GM21825 (cell line): ENCODE data around the gene KRT83.
A peak's percentile ranks its signal among the peaks of the same experiment; 100 is the strongest.

Experiments used
- ATAC-seq: cut with Tn5 transposase; IDR thresholded peaks from one replicate; pipeline ENCODE4 v1.9.1; 2021; ENCODE audit warnings: mild to moderate bottlenecking, moderate library complexity; ENCODE audit not compliant: unreplicated experiment

Gene KRT83

DNA sequence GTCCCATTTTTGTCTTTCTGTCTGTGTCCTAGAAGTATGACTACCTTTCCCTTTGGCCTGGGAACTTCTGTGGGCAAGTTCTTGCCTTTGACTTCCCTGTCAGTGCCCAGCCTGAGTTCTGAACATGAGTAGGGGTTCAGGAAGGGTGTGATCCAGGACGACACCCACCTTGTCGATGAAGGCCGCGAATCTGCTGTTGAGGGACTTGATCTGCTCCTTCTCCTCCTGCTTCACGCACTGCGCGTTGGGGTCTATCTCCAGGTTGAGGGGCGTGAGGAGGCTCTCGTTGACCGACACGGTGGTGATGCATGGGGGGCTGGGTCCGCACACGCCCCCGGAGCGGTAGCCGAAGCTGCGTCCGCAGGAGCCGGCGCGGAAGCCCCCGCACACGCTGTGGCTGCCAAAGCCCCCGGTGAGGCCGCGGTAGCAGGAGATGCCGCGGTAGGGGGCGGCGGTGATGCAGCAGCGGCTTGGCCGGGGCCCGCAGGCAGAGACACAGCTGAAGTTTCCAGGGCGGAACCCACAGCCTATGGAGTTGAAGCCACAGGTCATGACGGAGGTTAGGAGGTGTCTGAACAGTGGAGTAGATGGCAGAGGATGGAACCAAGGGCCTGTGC, at the start of gene KRT83:
KRT83 (minus strand) TSS at position 615 of the 617 bp plus-strand sequence; CDS start at position 552, 63 bp downstream.
- ATAC-seq: no peak

DNA sequence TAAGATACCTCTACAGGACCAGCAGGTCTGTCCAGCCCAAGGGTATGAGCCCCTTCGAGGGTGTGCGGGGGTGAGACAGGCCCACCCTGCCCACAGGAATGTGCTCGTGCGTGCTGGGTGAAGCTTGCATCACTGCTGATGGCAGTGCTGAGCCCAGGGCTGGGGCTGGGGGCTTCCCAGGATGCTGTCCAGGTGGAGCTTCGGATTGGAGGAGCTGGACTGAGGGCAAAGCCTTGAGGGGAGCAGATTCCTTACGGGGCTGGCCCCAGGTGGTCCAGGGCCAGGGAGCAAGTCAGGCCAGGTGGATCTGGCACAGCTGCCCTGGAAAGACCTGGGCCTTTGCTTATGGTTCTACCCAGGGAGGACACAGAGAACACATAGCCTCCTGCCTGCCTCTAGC, 48.6 kb upstream of the KRT83 start:
- no peak for ATAC-seq

- ATAC-seq: no peak
These were observed 48.0 kb upstream of the KRT83 start for GRCh38 chr12:52369211-52369610.

DNA sequence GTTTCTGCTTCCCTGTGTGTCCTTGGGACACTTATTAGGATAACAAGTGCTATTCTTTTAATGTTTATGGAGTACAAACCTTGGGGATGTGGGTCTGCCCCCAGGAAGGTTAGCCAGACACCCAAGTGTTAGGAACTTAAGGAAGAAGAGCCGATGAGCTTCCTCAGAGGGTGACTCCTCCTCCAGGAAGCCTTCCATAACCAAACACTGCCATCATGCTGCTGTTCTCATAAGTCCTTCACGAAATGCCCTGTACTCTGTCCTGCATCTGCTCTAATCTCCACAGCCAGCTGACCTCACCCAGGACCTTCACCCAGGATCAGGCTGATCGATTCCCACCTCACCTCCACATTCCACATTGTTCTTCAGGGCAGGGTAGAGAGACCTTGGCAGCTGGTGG, 47.3 kb upstream of the KRT83 start:
- no peak for ATAC-seq

GRCh38 chr12:52367876-52368275, 46.7 kb upstream of the KRT83 start:
- no peak for ATAC-seq

GRCh38 chr12:52366738-52367485, 45.7 kb upstream of the KRT83 start, which contains the start of gene KRT85:
Gene KRT85 (minus strand): TSS chr12:52367481. CDS start chr12:52367405, 76 bp downstream.
- ATAC-seq: no peak

GRCh38 chr12:52364901-52365489, 43.8 kb upstream of the KRT83 start:
- no peak for ATAC-seq

GRCh38 chr12:52364061-52364460, 42.9 kb upstream of the KRT83 start:
- no peak for ATAC-seq

DNA sequence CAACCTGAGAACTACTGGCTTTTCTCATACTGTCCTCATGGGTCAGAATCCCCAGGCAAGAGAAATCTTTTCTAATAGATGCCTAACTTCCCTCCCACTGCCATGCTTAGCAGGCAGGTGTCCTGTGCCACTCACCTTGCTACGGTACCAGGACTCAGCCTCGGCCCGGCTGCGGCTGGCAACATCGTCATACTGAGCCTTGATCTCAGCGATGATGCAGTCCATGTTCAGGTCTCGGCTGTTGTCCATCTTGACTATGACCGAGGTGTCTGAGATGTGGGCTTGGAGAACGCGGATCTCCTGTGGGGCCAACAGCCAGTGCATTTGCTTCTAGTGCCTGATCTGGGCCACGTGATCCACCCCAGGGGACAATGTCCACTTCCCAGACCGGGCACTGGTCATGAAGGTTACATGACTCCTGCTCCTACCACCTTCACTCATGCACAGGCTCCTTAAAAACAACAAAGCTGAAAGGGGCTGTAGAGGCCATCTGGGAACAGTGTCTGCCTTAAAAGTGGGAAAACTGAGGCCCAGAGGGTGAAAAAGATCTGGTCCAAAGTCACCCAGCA, 42.0 kb upstream of the KRT83 start:
- ATAC-seq: no peak

- no peak for ATAC-seq
These were observed 41.0 kb upstream of the KRT83 start for GRCh38 chr12:52362118-52362726.

DNA sequence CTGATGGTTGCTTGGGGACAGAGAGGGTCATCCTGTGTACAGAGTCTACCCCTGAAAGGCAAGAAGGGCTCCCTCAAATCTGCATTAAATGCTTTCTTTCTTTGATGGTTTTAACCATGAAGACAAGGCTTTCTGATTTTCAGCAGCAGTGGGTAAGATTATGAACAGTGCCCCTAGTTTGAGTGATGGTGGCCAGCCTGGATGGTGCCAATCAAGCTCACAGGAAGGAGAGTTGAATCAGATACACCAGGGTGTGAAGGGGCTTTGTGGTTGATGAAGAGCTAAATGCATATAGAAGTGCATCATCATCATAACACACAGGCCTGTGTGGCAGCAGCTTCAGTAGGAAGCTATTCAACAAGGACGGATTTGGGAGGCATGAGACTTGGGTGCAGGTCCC, 40.4 kb upstream of the KRT83 start:
- no peak for ATAC-seq

DNA sequence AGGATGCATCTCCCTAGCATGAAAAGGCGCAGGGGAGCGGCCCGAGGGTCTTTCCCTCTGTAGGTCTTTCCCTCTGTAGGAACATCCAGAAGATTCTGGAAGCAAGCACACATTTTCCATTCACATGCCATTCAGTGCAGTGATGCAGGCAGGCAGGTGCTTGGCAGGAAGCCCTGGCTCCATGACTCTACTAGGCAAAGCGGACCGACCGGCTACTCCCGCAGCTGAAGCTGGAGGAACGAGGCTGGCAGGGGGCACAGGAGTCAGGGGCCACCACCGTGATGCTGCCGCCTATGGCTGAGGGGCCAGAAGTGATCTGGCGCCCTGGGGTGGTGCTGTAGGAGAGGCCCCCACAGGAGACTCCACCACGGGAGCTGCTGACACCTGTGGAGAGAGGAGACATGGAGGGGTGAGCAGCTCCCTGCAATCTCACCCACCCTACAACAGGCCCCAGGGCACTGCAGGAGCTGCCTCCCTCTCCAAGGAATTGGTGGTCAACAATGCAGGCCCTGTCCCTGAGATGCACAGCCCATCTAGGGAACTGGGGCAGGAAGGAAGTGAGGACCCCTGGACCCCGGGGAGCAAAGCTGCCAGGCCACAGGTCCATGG, 39.6 kb upstream of the KRT83 start:
- no peak for ATAC-seq

GRCh38 chr12:52360106-52360662, 39.0 kb upstream of the KRT83 start:
- no peak for ATAC-seq

DNA sequence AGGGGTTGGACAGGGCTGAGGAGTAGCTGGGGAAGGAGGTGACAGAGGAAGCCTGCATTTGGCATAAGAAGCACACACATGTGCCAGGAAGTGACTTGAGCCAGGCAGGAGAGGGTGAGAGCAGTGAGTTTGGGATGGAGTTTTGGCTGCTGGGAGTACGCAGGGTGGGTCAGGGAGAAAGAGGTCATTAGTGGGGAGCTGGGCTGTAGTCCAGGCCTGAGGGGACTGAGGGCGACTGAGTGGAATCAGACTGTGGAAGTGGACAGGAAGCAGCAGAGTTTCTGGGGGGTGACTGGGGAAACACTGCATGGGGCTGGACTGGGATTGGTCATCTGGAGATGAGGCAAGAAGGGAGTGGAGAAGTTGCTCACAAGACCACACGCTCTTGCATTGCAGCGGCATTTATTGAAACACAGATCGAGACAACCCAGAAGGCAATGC, 38.4 kb upstream of the KRT83 start:
- no peak for ATAC-seq

DNA sequence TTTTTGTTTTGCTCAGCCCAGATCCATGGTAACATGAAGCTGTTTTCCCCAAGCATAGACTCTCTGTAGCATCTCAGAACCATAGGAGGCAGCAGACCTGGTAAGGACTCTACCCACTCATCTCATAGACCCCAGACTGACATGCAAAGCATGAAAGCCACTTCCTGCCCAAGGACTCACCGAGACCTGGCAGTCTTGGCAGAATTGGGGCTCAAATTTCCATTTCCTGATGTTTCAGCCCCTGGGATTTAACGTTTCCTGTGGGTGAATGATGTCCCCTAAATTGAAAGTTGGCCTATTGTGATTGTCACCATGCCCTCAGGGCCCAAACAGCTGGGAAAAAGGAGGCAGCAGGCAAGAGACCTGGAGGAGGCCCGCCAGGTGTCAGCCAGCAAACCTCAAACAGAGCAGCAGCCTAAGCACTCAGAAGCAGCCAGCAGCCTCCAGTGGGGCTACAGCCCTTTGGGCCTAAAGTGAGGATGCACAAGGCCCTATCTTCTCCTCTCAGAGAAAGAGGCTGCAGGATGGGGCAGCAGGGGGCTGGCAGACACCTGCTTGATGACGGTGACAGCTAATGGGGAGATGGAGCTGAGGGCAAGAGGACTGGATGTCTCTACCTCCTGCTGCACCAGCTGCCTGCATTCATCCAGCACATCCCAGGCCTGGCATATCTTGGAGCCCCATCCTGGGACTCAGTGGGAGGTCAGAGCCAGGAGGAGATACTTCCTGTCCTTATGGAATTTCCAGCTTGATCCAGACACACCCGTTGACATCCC, 37.6 kb upstream of the KRT83 start:
- ATAC-seq: peak; percentile 96

GRCh38 chr12:52356762-52357580, 35.8 kb upstream of the KRT83 start:
- ATAC-seq: no peak

DNA sequence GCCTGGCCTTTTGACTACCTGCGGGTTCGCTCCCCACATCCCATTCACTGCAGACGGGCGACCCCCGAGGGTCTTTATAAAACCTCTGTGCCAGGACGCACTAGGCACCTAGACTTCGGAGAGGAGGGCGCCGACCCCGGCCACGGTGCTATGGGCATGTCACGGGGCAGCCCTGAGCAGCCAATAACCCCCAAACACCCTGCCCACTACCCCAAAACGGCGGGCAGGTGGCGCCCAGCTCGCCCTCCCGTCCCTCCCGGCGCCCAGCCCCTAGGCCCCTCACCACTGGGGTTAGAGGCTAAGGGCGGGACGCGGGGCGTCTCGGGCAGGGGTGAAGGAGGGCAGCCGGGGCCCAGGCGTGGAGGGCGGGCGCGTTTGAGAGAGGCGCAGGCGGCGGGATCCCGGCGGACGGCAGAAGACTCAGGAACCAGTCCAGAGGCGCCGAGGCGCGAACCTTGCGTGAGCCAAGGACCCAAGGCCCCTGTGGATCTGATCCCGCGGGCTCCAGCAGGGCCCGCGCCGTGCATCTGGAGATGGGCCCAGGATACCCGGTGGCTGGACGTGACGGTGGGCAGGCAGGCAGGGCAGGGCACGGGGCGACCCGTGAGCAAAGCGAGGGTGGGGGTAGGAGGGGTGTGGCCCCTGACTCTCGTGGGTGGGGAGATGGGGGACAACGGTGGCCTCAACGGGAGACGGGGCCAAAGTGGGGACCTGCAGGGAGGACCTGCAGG, 35.0 kb upstream of the KRT83 start:
- ATAC-seq: no peak

DNA sequence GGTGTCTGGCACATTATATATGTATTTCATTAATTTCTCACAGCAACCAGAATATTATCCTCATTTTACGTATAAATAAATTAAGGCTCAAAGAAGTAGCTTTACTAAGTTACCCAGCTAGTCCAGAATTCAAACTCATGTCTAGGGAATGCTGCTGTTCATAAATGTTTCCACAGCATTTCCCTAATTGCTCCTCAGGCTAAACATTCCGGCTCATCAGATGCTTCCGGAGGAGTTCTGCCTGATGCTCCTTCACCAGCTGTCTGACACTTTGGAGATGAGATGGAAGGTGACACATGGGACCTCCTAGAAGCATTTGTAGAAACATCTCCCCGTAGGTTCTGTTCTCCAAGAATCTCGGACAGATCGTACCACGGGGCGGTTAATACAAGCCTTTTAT, 34.0 kb upstream of the KRT83 start:
- ATAC-seq: no peak
